Measurements from ENCODE around the gene SLC9A5. TPM values are rescaled to one million over a fixed set of nuclear protein-coding genes. Genes with fewer than 3 reads are reported as not detected.

The SLC9A5 gene
- polyA plus RNA-seq, 1 donor = 0.96 TPM

DNA sequence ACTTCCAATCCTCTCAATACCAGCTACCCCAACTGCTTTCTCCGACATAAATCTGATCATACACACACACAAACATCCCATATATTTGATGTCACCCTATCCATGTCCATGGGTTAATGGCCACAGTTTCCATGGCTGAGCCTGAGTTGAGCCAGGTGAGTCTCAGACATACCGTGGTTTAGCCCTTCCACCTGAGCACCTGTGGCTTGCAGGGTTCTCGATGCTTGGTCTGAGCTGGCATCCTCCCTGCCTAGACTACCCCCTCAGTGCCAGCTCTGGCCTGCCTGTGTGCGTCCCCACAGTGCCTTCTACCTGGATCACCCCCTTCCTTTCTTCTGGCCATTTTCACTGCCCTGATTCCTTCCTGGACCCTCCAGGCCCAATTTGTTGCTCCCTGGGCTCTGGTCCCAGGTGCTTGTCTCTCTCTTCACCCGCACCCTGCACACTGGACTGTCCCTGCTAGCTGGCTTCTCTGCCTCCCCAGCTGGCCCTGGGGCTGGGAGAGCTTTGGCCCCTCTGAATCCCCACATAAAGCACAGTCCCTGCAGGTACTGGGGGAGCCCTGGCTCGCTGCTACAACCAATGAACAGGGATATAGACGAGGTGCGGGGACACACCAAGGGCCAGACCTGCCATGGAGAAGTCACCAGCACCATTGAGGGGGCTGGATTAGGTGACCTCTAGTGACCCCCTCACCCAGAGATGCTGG, 42.5 kb upstream of the SLC9A5 start:
- H3K27ac ChIP-seq (ENCODE audit: low read length) = no peak overlapping the region
- DNase-seq = no peak
- H3K4me1 ChIP-seq (ENCODE audit: control insufficient read depth, insufficient read depth, low read length) = no peaks in the 10 kb centered on the region
- H3K4me3 ChIP-seq (ENCODE audit: low read length) = no peak overlapping the region
- WGBS (ENCODE audit: insufficient coverage, low lambda C conversion rate) = no CpG with 5 or more reads among the region's 8 CpGs
- no peaks in the 10 kb centered on the region for H3K27me3 ChIP-seq (ENCODE audit: control insufficient read depth, insufficient read depth, low read length)
- peaks cover 34% of the 10 kb centered on the region for H3K36me3 ChIP-seq (ENCODE audit: control insufficient read depth, insufficient read depth, low read length)
- no peaks in the 10 kb centered on the region for H3K9me3 ChIP-seq (ENCODE audit: control insufficient read depth, low read depth, low read length)

DNA sequence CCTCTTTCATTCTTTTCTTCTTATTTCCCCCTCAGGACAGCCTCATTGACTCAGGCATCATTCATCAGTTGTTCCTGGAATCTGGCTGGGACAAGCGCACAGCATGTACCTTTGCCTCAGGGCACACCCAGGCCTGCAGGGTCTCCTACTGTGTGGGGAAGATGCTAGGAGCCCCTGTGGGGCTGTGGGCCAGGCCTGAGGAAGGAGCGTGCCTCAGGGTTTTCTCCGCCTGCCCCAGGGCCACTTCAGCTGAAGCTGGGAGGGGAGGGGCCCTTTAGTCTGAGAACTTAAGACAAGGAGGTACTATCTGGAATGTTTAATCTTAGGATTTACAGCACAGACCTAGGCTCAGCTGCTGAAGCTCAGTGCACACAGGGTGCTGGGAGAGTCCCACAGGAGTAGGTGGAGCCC, 41.9 kb upstream of the SLC9A5 start:
- Histone ChIP-seq H3K27ac (ENCODE audit: low read length) (no peak overlapping the region), H3K4me1 (ENCODE audit: control insufficient read depth, insufficient read depth, low read length) (no peaks in the 10 kb centered on the region), H3K27me3 (ENCODE audit: control insufficient read depth, insufficient read depth, low read length) (no peaks in the 10 kb centered on the region), H3K9me3 (ENCODE audit: control insufficient read depth, low read depth, low read length) (no peaks in the 10 kb centered on the region), H3K36me3 (ENCODE audit: control insufficient read depth, insufficient read depth, low read length) (peaks cover 29% of the 10 kb centered on the region), H3K4me3 (ENCODE audit: low read length) (no peak overlapping the region)
- DNase-seq = no peak
- WGBS (ENCODE audit: insufficient coverage, low lambda C conversion rate) = no CpG with 5 or more reads among the region's 3 CpGs

GRCh38 chr16:67207249-67208091, 41.3 kb upstream of the SLC9A5 start:
- no peaks in the 10 kb centered on the region for H3K27me3 ChIP-seq (ENCODE audit: control insufficient read depth, insufficient read depth, low read length)
- no peak overlapping the region for H3K4me3 ChIP-seq (ENCODE audit: low read length)
- peaks cover 23% of the 10 kb centered on the region for H3K36me3 ChIP-seq (ENCODE audit: control insufficient read depth, insufficient read depth, low read length)
- H3K9me3 ChIP-seq (ENCODE audit: control insufficient read depth, low read depth, low read length) = no peaks in the 10 kb centered on the region
- H3K27ac ChIP-seq (ENCODE audit: low read length) = no peak overlapping the region
- no peaks in the 10 kb centered on the region for H3K4me1 ChIP-seq (ENCODE audit: control insufficient read depth, insufficient read depth, low read length)
- DNase-seq = no peak
- WGBS (ENCODE audit: insufficient coverage, low lambda C conversion rate) = no CpG with 5 or more reads among the region's 21 CpGs

- Histone ChIP-seq H3K4me3 (ENCODE audit: low read length) (no peak overlapping the region), H3K36me3 (ENCODE audit: control insufficient read depth, insufficient read depth, low read length) (peaks cover 14% of the 10 kb centered on the region), H3K9me3 (ENCODE audit: control insufficient read depth, low read depth, low read length) (no peaks in the 10 kb centered on the region), H3K27me3 (ENCODE audit: control insufficient read depth, insufficient read depth, low read length) (no peaks in the 10 kb centered on the region), H3K27ac (ENCODE audit: low read length) (no peak overlapping the region), H3K4me1 (ENCODE audit: control insufficient read depth, insufficient read depth, low read length) (no peaks in the 10 kb centered on the region)
- no CpG with 5 or more reads among the region's 11 CpGs for WGBS (ENCODE audit: insufficient coverage, low lambda C conversion rate)
- DNase-seq = no peak
These were observed 40.5 kb upstream of the SLC9A5 start for GRCh38 chr16:67208154-67208896.

DNA sequence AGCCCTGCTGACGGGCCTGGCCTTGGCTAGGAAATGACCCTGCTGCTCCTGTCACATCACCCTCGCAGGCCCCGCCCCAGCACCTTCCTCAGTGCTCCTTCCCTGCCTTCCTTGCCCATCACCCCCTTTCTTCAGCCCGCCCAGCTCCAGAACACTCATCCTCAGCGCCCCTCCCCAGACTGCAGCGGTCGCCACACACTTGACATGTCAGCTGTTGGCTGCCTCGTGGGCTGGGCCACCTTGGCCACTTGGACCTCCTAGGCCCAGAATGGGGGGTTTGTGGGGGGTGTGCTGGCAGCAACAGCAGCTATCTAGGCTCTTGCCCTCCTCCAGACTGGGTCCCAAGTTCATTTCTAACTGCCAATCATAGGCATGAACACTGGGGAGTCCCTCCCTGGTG, 39.2 kb upstream of the SLC9A5 start:
- H3K27ac ChIP-seq (ENCODE audit: low read length) = no peak overlapping the region
- peaks cover 5% of the 10 kb centered on the region for H3K36me3 ChIP-seq (ENCODE audit: control insufficient read depth, insufficient read depth, low read length)
- no peaks in the 10 kb centered on the region for H3K9me3 ChIP-seq (ENCODE audit: control insufficient read depth, low read depth, low read length)
- H3K27me3 ChIP-seq (ENCODE audit: control insufficient read depth, insufficient read depth, low read length) = no peaks in the 10 kb centered on the region
- no CpG with 5 or more reads among the region's 8 CpGs for WGBS (ENCODE audit: insufficient coverage, low lambda C conversion rate)
- DNase-seq = no peak
- no peak overlapping the region for H3K4me3 ChIP-seq (ENCODE audit: low read length)
- H3K4me1 ChIP-seq (ENCODE audit: control insufficient read depth, insufficient read depth, low read length) = no peaks in the 10 kb centered on the region

DNA sequence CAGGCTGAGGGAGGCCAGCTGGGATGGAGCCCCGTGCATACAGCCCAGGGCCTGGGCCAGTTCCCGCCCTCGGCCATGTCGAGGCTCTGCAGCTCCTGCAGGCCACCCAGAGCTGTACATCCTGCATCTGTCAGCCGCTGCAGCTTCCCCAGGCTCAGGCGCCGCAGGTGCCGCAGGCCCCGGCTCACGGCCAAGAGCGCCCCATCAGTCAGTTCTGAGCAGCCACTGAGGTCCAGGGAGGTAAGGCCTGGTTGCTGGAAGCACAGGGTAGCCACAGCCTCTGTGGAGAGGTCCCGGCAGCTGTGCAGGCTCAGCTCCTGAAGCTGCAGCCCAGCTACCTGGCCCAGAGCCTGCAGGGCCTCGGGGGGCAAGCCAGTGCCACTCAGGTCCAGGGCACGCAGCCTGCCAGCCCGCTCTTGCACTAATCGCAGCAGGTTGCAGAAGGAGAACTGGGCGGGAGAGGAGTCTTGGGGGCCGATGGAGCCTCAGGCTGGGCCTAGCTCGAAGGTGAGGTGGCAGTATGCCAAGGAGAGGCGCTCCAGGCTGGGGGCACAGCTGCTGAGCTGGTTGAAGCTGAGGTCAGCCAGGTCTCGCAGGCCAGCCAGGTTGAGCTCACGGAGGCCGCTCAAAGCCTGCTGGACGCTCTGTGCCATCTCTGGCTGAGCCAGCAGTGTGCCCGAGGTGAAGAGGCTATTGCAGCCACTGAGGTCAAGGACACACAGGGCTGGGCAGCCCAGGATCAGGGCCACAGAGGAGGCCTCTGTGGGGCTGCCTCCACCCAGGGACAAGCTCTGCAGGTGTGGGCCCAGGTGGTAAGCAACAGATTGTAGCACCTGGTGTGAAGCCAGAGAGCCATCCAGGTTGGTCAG, 38.5 kb upstream of the SLC9A5 start:
- WGBS (ENCODE audit: insufficient coverage, low lambda C conversion rate) = no CpG with 5 or more reads among the region's 25 CpGs
- H3K36me3 ChIP-seq (ENCODE audit: control insufficient read depth, insufficient read depth, low read length) = peaks cover 4% of the 10 kb centered on the region
- H3K9me3 ChIP-seq (ENCODE audit: control insufficient read depth, low read depth, low read length) = no peaks in the 10 kb centered on the region
- no peaks in the 10 kb centered on the region for H3K4me1 ChIP-seq (ENCODE audit: control insufficient read depth, insufficient read depth, low read length)
- H3K4me3 ChIP-seq (ENCODE audit: low read length) = no peak overlapping the region
- no peak overlapping the region for H3K27ac ChIP-seq (ENCODE audit: low read length)
- DNase-seq = no peak
- no peaks in the 10 kb centered on the region for H3K27me3 ChIP-seq (ENCODE audit: control insufficient read depth, insufficient read depth, low read length)

DNA sequence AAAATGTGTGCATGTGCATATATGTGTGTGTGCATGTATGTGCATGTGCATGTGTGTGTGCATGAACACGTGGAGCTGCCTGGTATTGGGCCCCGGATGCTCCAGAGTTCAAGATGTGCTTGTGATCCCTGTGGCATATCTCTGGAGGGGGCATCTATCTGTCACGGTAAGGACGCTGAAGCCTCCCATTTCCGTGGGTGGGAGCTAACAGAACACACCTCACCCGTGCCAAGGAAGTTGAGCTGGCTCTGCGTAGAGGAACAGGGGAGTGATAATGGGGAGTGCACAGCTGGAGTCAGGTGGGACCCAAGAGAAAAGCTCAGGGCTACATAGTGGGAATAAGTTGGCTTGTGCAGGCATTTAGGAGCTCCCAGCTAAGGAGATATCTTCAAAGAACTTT, 37.1 kb upstream of the SLC9A5 start:
- H3K27ac ChIP-seq (ENCODE audit: low read length) = no peak overlapping the region
- no CpG with 5 or more reads among the region's 7 CpGs for WGBS (ENCODE audit: insufficient coverage, low lambda C conversion rate)

DNA sequence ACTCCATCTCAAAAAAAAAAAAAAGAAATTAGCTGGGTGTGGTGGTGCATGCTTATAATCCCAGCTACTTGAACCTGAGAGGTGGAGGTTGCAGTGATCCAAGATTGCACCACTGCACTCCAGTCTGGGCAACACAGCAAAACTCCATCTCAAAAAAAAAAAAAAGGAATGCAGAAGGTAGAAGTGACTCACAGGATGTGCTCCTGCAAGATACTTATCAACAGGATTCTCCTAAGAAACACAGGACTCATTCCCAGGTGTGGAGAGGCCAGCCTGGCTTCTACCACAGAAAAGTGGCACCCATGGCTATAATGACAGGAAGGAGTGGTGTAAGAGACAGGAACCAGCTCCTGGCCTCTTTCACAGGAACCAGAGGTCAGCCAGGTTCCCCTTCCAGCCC, 36.0 kb upstream of the SLC9A5 start:
- Histone ChIP-seq H3K27ac (ENCODE audit: low read length) (no peak overlapping the region), H3K4me1 (ENCODE audit: control insufficient read depth, insufficient read depth, low read length) (no peaks in the 10 kb centered on the region)

More for the DNA sequence above, 37.1 kb upstream of the SLC9A5 start:
- Histone ChIP-seq H3K36me3 (ENCODE audit: control insufficient read depth, insufficient read depth, low read length) (no peaks in the 10 kb centered on the region), H3K4me1 (ENCODE audit: control insufficient read depth, insufficient read depth, low read length) (no peaks in the 10 kb centered on the region), H3K27me3 (ENCODE audit: control insufficient read depth, insufficient read depth, low read length) (no peaks in the 10 kb centered on the region), H3K9me3 (ENCODE audit: control insufficient read depth, low read depth, low read length) (no peaks in the 10 kb centered on the region), H3K4me3 (ENCODE audit: low read length) (no peak overlapping the region)
- no peak for DNase-seq

DNA sequence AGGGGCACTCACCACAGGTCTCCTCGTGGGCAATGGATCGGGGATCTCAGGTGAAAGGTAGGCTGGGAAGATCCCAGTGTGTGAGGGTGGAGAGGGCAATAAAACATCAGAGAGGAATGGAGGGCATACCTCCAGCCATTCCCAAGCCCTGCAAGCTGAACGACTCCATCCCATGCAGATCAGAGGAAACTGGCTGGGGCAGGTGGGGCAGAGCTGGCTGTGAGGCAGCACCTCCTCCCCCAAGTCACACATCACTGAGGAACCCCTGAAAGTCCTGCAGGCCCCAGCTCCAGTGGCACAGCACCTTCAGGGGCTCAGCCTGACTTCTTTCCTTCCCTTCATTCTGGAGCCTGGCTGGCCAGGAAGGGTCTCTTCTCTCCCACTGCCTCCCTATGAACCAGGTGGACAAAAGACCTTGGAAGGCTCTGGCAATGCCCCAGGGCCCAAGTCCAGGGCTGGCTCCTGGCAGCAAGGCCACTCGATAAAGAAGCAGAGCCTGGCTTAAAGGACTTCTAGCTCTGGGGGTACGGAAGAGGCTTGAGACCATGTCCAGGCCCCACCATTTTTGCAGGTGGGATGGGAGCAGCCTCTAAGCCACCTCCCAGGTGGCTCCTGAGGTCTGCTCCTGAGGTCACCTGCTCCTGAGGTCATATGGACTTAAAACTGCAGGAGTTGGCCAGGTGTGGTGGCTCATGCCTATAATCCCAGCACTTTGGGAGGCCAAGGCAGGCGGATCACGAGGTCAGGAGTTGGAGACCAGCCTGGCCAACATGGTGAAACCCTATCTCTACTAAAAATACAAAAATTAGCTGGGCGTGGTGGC, 35.4 kb upstream of the SLC9A5 start:
- Histone ChIP-seq H3K9me3 (ENCODE audit: control insufficient read depth, low read depth, low read length) (no peaks in the 10 kb centered on the region), H3K4me1 (ENCODE audit: control insufficient read depth, insufficient read depth, low read length) (no peaks in the 10 kb centered on the region), H3K4me3 (ENCODE audit: low read length) (no peak overlapping the region), H3K36me3 (ENCODE audit: control insufficient read depth, insufficient read depth, low read length) (peaks cover 2% of the 10 kb centered on the region), H3K27ac (ENCODE audit: low read length) (no peak overlapping the region), H3K27me3 (ENCODE audit: control insufficient read depth, insufficient read depth, low read length) (no peaks in the 10 kb centered on the region)
- no CpG with 5 or more reads among the region's 8 CpGs for WGBS (ENCODE audit: insufficient coverage, low lambda C conversion rate)
- DNase-seq = no peak

More for the DNA sequence above, 36.0 kb upstream of the SLC9A5 start:
- Histone ChIP-seq H3K36me3 (ENCODE audit: control insufficient read depth, insufficient read depth, low read length) (peaks cover 2% of the 10 kb centered on the region), H3K4me3 (ENCODE audit: low read length) (no peak overlapping the region), H3K27me3 (ENCODE audit: control insufficient read depth, insufficient read depth, low read length) (no peaks in the 10 kb centered on the region), H3K9me3 (ENCODE audit: control insufficient read depth, low read depth, low read length) (no peaks in the 10 kb centered on the region)
- DNase-seq = no peak

Data from large intestine (tissue), 3 donors.